Erythroblast (primary cell): Measurements from ENCODE around the gene PTPRCAP.

Source experiments
- GATA1 ChIP-seq: IDR thresholded peaks from 2 replicates; pipeline ENCODE4 v1.6.1; 2011; ENCODE audit warnings: low read depth, mild to moderate bottlenecking, control low read depth, low read length, moderate library complexity
- POLR2A ChIP-seq: IDR thresholded peaks from 2 replicates; pipeline ENCODE4 v1.6.1; 2011; ENCODE audit warnings: mild to moderate bottlenecking, low read length

- TF ChIP-seq POLR2A: no peak
- TF ChIP-seq GATA1: no peak
These were observed 31.0 kb downstream of the PTPRCAP start for GRCh38 chr11:67406420-67406968.
